Osteoblast (primary cell): ENCODE measurements around the gene SEPTIN1. TPM values are rescaled to one million over a fixed set of nuclear protein-coding genes. Genes with fewer than 3 reads are reported as not detected.
A peak's percentile ranks its signal among the peaks of the same experiment; 100 is the strongest.

ENCODE experiments used
- DNase-seq: peaks from one replicate; pipeline ENCODE4 v3.0.0; 2011; ENCODE audit warnings: low spot score, mixed read lengths; ENCODE audit not compliant: insufficient read length; ENCODE audit errors: missing footprints
- H2AFZ ChIP-seq: 2 replicates; pipeline ENCODE4 v1.6.0; 2011; ENCODE audit warnings: mild to moderate bottlenecking, low read length
- H3K27ac ChIP-seq: 2 replicates; pipeline ENCODE4 v1.5.1; 2011; ENCODE audit warnings: mild to moderate bottlenecking, low read depth, low read length, moderate library complexity
- H3K27me3 ChIP-seq: 2 replicates; pipeline ENCODE4 v1.6.0; 2012; ENCODE audit warnings: mild to moderate bottlenecking, control low read depth, inconsistent platforms, low read length, moderate library complexity; ENCODE audit not compliant: insufficient read depth
- H3K36me3 ChIP-seq: 2 replicates; pipeline ENCODE4 v1.5.1; 2011; ENCODE audit warnings: mild to moderate bottlenecking, low read length, control low read depth, moderate library complexity; ENCODE audit not compliant: insufficient read depth
- H3K4me1 ChIP-seq: 2 replicates; pipeline ENCODE4 v1.5.1; 2011; ENCODE audit warnings: mild to moderate bottlenecking, low read length, control low read depth, moderate library complexity; ENCODE audit not compliant: insufficient read depth
- H3K4me2 ChIP-seq: 2 replicates; pipeline ENCODE4 v1.6.0; 2011; ENCODE audit warnings: mild to moderate bottlenecking, low read length; ENCODE audit not compliant: insufficient read depth
- H3K4me3 ChIP-seq: fragments of 200-600 bp; sonication (generic); 3 replicates; pipeline ENCODE4 v1.5.1; 2012; ENCODE audit warnings: mild to moderate bottlenecking, low read length, inconsistent platforms; ENCODE audit not compliant: insufficient read depth
- H3K79me2 ChIP-seq: 2 replicates; pipeline ENCODE4 v1.6.0; 2012; ENCODE audit warnings: mild to moderate bottlenecking, low read length, control low read depth, inconsistent platforms; ENCODE audit not compliant: insufficient read depth
- H3K9me3 ChIP-seq: 2 replicates; pipeline ENCODE4 v1.5.1; 2011; ENCODE audit warnings: low read depth, low read length, control low read depth
- H4K20me1 ChIP-seq: 2 replicates; pipeline ENCODE4 v1.6.0; 2012; ENCODE audit warnings: mild to moderate bottlenecking, low read length, control low read depth; ENCODE audit not compliant: insufficient read depth
- total RNA-seq: library from RNA; depleted of rRNA; stranded (reverse); fragments of >200 nt; gene quantifications from 2 replicates; pipeline ENCODE4 v1.2.3, GENCODE V29; 2012
- TF ChIP-seq, protein P1 (sequence below): IDR thresholded peaks from 2 replicates; pipeline ENCODE4 v1.5.1; 2011; ENCODE audit warnings: mild to moderate bottlenecking, low read depth, low read length, moderate library complexity; ENCODE audit errors: extremely low read depth

SEPTIN1 gene
- total RNA-seq, 1 donor, result not detected

DNA sequence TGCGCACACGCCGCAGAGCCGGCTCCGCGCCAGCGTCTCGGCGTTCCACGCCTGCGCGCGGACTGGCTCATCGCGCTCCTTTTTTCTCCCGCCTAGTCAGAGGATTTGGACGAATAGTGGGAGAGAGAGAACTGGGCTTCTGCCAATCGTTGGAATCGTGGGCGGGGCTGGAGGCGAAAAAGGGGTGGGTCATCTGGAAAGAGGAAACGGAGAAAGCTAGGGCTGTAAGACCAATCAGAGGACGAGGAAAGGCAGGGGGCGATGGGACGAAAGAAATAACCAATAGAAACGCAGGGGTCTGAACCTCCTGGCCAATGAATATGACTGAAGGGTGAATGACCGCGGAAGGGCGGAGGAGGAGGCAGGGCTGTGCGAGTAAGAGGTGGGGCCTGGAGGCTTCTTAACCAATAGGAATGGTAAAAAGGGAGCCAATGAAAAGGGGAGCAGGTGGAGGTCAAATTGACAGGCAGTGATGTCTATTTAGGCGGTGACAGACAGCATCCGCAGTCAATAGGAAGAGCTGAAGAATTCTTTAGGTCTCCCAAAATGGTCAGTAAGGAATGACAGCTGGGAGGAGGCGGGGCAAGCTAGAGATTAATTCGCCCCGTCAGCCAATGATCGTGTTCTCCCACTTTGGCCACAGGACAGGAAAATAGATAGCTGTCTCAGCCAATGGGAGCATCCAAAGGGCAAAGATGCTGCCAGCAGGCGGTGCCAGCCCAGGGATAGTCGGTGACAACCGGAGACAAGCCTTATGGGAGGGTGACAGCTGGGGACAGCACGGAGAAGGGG is 11.7 kb downstream of the SEPTIN1 start, which contains the start of gene TBC1D10B:
Gene TBC1D10B, minus strand, starts transcription at position 39 of the 792 bp plus-strand sequence. CDS start 311 bp downstream, outside the sequence.
- peak; percentile 100 for DNase-seq
- H3K27me3 ChIP-seq, result no peaks in the 10 kb centered on the region
- H3K4me3 ChIP-seq, result peak within 1 kb of the TSS; percentile 82
- peak within 1 kb of the TSS; percentile 98 for H3K4me2 ChIP-seq
- H2AFZ ChIP-seq, result peak within 1 kb of the TSS; percentile 90
- no peaks in the 10 kb centered on the region for H3K9me3 ChIP-seq
- peaks cover 45% of the 10 kb centered on the region for H3K79me2 ChIP-seq
- H4K20me1 ChIP-seq, result peaks cover 34% of the 10 kb centered on the region
- H3K4me1 ChIP-seq, result peaks cover 24% of the 10 kb centered on the region
- H3K27ac ChIP-seq, result peak within 1 kb of the TSS; percentile 77
- peaks cover 3% of the 10 kb centered on the region for H3K36me3 ChIP-seq
- TF ChIP-seq, protein P1, sequence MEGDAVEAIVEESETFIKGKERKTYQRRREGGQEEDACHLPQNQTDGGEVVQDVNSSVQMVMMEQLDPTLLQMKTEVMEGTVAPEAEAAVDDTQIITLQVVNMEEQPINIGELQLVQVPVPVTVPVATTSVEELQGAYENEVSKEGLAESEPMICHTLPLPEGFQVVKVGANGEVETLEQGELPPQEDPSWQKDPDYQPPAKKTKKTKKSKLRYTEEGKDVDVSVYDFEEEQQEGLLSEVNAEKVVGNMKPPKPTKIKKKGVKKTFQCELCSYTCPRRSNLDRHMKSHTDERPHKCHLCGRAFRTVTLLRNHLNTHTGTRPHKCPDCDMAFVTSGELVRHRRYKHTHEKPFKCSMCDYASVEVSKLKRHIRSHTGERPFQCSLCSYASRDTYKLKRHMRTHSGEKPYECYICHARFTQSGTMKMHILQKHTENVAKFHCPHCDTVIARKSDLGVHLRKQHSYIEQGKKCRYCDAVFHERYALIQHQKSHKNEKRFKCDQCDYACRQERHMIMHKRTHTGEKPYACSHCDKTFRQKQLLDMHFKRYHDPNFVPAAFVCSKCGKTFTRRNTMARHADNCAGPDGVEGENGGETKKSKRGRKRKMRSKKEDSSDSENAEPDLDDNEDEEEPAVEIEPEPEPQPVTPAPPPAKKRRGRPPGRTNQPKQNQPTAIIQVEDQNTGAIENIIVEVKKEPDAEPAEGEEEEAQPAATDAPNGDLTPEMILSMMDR, result no peak

- H3K4me2 ChIP-seq, result peak overlapping the region; percentile 98
- no peaks in the 10 kb centered on the region for H3K27me3 ChIP-seq
- H3K4me3 ChIP-seq, result peak overlapping the region; percentile 82
- H3K27ac ChIP-seq, result no peak overlapping the region
- no peak for DNase-seq
- TF ChIP-seq, protein P1, result no peak
- peaks cover 24% of the 10 kb centered on the region for H3K4me1 ChIP-seq
- no peaks in the 10 kb centered on the region for H3K9me3 ChIP-seq
- H3K79me2 ChIP-seq, result peaks cover 51% of the 10 kb centered on the region
- peaks cover 40% of the 10 kb centered on the region for H4K20me1 ChIP-seq
- H2AFZ ChIP-seq, result no peak overlapping the region
- peaks cover 10% of the 10 kb centered on the region for H3K36me3 ChIP-seq
These were observed 12.4 kb downstream of the SEPTIN1 start for GRCh38 chr16:30369938-30370455.

GRCh38 chr16:30369091-30369937 is 13.0 kb downstream of the SEPTIN1 start:
- H3K79me2 ChIP-seq, result peaks cover 58% of the 10 kb centered on the region
- DNase-seq, result peak; percentile 89
- H3K27me3 ChIP-seq, result no peaks in the 10 kb centered on the region
- peak overlapping the region; percentile 82 for H3K4me3 ChIP-seq
- no peaks in the 10 kb centered on the region for H3K9me3 ChIP-seq
- peaks cover 16% of the 10 kb centered on the region for H3K36me3 ChIP-seq
- TF ChIP-seq, protein P1, result no peak
- peaks cover 24% of the 10 kb centered on the region for H3K4me1 ChIP-seq
- H2AFZ ChIP-seq, result peak overlapping the region; percentile 5
- peak overlapping the region; percentile 98 for H3K4me2 ChIP-seq
- H3K27ac ChIP-seq, result peak overlapping the region; percentile 77
- peaks cover 43% of the 10 kb centered on the region for H4K20me1 ChIP-seq
